GM12878 (cell line): ENCODE data around the gene NFAT5. TPM values are rescaled to one million over a fixed set of nuclear protein-coding genes. Genes with fewer than 3 reads are reported as not detected.

Experiments
- ATAC-seq: fragments of 200-7000 bp; cut with Tn5 transposase; 3 replicates; pipeline ENCODE4 v1.9.1; 2020; ENCODE audit warnings: mild to moderate bottlenecking, moderate library complexity
- BruUV-seq: library from RNA; stranded (reverse); fragments of 400-500 nt; replicated peaks from 2 replicates; lab custom pipeline; 2021; lab: Mats Ljungman, UMichigan
- CTCF ChIA-PET: fragments of 300-600 bp; sonication (Branson Sonifier 250); formaldehyde crosslinking; extraction: SDS; loops from one replicate; lab custom pipeline; 2021; ENCODE audit warnings: inconsistent platforms; lab: Yijun Ruan, JAX
- POLR2A ChIA-PET: fragments of 350-600 bp; formaldehyde crosslinking; extraction: SDS; loops from one replicate; lab custom pipeline; 2021; ENCODE audit warnings: inconsistent platforms; lab: Charles Lee
- RAD21 ChIA-PET: fragments of 300-600 bp; sonication (Branson Sonifier 250); formaldehyde crosslinking; loops from one replicate; lab custom pipeline; 2023; ENCODE audit warnings: antibody characterized with exemption; ENCODE audit not compliant: unreplicated experiment; lab: Charles Lee
- SMC1A ChIA-PET: fragments of 300-600 bp; sonication (Branson Sonifier 250); formaldehyde crosslinking; loops from one replicate; lab custom pipeline; 2023; ENCODE audit not compliant: unreplicated experiment, uncharacterized antibody; lab: Charles Lee
- DNase-seq: peaks from one replicate; pipeline ENCODE4 v3.0.0-alpha.2; 2011; ENCODE audit warnings: low read depth, low spot score
- FAIRE-seq: peaks from 3 replicates; lab custom pipeline; 2011; peaks lifted over from hg19 to GRCh38; lab: Jason Lieb, UNC
- H2AFZ ChIP-seq: 2 replicates; pipeline ENCODE4 v1.6.0; 2011; ENCODE audit warnings: low read depth, low read length, control low read depth; ENCODE audit not compliant: control insufficient read depth
- H3K27ac ChIP-seq: 2 replicates; pipeline ENCODE4 v1.5.1; 2011; ENCODE audit warnings: control low read depth; ENCODE audit not compliant: control insufficient read depth, insufficient read depth
- H3K27me3 ChIP-seq, 2 experiments: replicated peaks in 1 of 2; 2 replicates each; pipeline versions ENCODE4 v1.6.0 to v1.6.1; 2011; ENCODE audit warnings: low read length in 1 of 2; ENCODE audit not compliant: control insufficient read depth in 2 of 2, insufficient read depth in 2 of 2
- H3K36me3 ChIP-seq, 2 experiments: 2 replicates each; pipeline ENCODE4 v1.5.1; 2011; ENCODE audit warnings: low read length in 1 of 2; ENCODE audit not compliant: control insufficient read depth in 2 of 2, insufficient read depth in 2 of 2
- H3K4me1 ChIP-seq: 2 replicates; pipeline ENCODE4 v1.6.1; 2011; ENCODE audit warnings: mild to moderate bottlenecking, low read length, moderate library complexity, mixed read lengths; ENCODE audit not compliant: control insufficient read depth, insufficient read depth
- H3K4me2 ChIP-seq: 2 replicates; pipeline ENCODE4 v1.6.0; 2011; ENCODE audit warnings: control low read depth; ENCODE audit not compliant: control insufficient read depth, insufficient read depth
- H3K4me3 ChIP-seq: fragments of 200-600 bp; sonication (generic); 2 replicates; pipeline ENCODE4 v1.5.1; 2016
- H3K79me2 ChIP-seq: 2 replicates; pipeline ENCODE4 v1.6.0; 2011; ENCODE audit warnings: low read length; ENCODE audit not compliant: control insufficient read depth, insufficient read depth
- H3K9ac ChIP-seq: 2 replicates; pipeline ENCODE4 v1.8.0; 2011; ENCODE audit warnings: low read length, control low read depth, mixed read lengths; ENCODE audit not compliant: control insufficient read depth, insufficient read depth
- H3K9me3 ChIP-seq: replicated peaks from 3 replicates; pipeline ENCODE4 v1.5.1; 2011; ENCODE audit warnings: mild to moderate bottlenecking, low read length; ENCODE audit not compliant: control insufficient read depth, insufficient read depth
- H4K20me1 ChIP-seq: 2 replicates; pipeline ENCODE4 v1.6.0; 2011; ENCODE audit not compliant: control insufficient read depth, insufficient read depth
- BACH1 ChIP-seq: fragments of 450-650 bp; IDR thresholded peaks from 2 replicates; pipeline ENCODE4 v1.6.1; 2017; ENCODE audit warnings: mild to moderate bottlenecking, borderline replicate concordance
- BHLHE40 ChIP-seq, 2 experiments: fragments of 450-650 bp in 1 of 2; IDR thresholded peaks; 2 replicates each; pipeline ENCODE4 v1.6.1; 2011 to 2017; ENCODE audit warnings: low read depth in 2 of 2, borderline replicate concordance in 1 of 2, improper control_type of control experiment in 1 of 2, low read length in 1 of 2, mild to moderate bottlenecking in 1 of 2
- CHD1 ChIP-seq: IDR thresholded peaks from 2 replicates; pipeline ENCODE4 v1.6.1; 2012; ENCODE audit warnings: low read depth, low read length, improper control_type of control experiment
- DPF2 ChIP-seq: fragments of 450-650 bp; IDR thresholded peaks from 2 replicates; pipeline ENCODE4 v1.6.1; 2017; ENCODE audit warnings: mild to moderate bottlenecking
- EGR1 ChIP-seq, 2 experiments: IDR thresholded peaks; 1 replicate in 1 of 2; 2 replicates in 1 of 2; pipeline ENCODE4 v1.6.1; 2011 to 2012; ENCODE audit warnings: low read depth in 2 of 2, low read length in 2 of 2, borderline replicate concordance in 1 of 2, mild to moderate bottlenecking in 1 of 2, moderate library complexity in 1 of 2
- FOS ChIP-seq: IDR thresholded peaks from 3 replicates; pipeline ENCODE4 v1.6.1; 2011; ENCODE audit warnings: borderline replicate concordance; ENCODE audit not compliant: insufficient read length; ENCODE audit errors: extremely low read depth
- GATAD2B ChIP-seq: fragments of 450-650 bp; conservative IDR thresholded peaks from 2 replicates; pipeline ENCODE4 v1.6.1; 2017; ENCODE audit warnings: low read depth, mild to moderate bottlenecking, moderate library complexity
- LARP7 ChIP-seq: fragments of 450-650 bp; IDR thresholded peaks from 2 replicates; pipeline ENCODE4 v1.6.1; 2017; ENCODE audit warnings: mild to moderate bottlenecking
- MTA2 ChIP-seq: fragments of 450-650 bp; IDR thresholded peaks from 2 replicates; pipeline ENCODE4 v1.6.1; 2016; ENCODE audit warnings: low read depth, mild to moderate bottlenecking, moderate library complexity
- MXI1 ChIP-seq: fragments of 150-350 bp; IDR thresholded peaks from 2 replicates; pipeline ENCODE4 v1.6.1; 2011; ENCODE audit warnings: low read depth, mild to moderate bottlenecking, inconsistent platforms, low read length, improper control_type of control experiment
- MYC ChIP-seq: IDR thresholded peaks from 2 replicates; pipeline ENCODE4 v1.6.1; 2011; ENCODE audit warnings: mild to moderate bottlenecking, low read length, moderate library complexity, inconsistent platforms; ENCODE audit not compliant: insufficient read depth, insufficient replicate concordance, insufficient read length, severe bottlenecking
- NR2F1 ChIP-seq: fragments of 450-650 bp; conservative IDR thresholded peaks from 2 replicates; pipeline ENCODE4 v1.6.1; 2017; ENCODE audit warnings: mild to moderate bottlenecking
- PML ChIP-seq: IDR thresholded peaks from 2 replicates; pipeline ENCODE4 v1.6.1; 2012; ENCODE audit warnings: low read length, inconsistent platforms
- POU2F2 ChIP-seq: IDR thresholded peaks from 3 replicates; pipeline ENCODE4 v1.6.1; 2011; ENCODE audit warnings: low read depth, mild to moderate bottlenecking, low read length, borderline replicate concordance
- SMAD5 ChIP-seq: IDR thresholded peaks from 2 replicates; pipeline ENCODE4 v1.6.1; 2016; ENCODE audit warnings: antibody characterized with exemption, low read depth
- YY1 ChIP-seq: IDR thresholded peaks from 2 replicates; pipeline ENCODE4 v1.6.1; 2011; ENCODE audit warnings: low read depth, mild to moderate bottlenecking, low read length
- ZNF207 ChIP-seq: fragments of 450-650 bp; IDR thresholded peaks from 2 replicates; pipeline ENCODE4 v1.6.1; 2014; ENCODE audit warnings: antibody characterized with exemption, mild to moderate bottlenecking, borderline replicate concordance
- WGBS: methylation state at CpG from one replicate; pipeline ENCODE4 v1.1.6; 2016; ENCODE audit warnings: low lambda C conversion rate; ENCODE audit not compliant: insufficient replicate concordance, insufficient coverage; ENCODE audit errors: missing lambda C conversion rate; 5-methylcytosine and 5-hydroxymethylcytosine counted together
- in situ Hi-C: fragments of 300-500 bp; cut with MboI; formaldehyde crosslinking; loops from 9 replicates; pipeline ENCODE4 v1.14.3; 2018; ENCODE audit warnings: mixed read lengths
- intact Hi-C: fragments of 100-400 bp; cut with micrococcal nuclease; formaldehyde crosslinking; loops from one replicate; pipeline ENCODE4 v1.14.2; 2022; ENCODE audit not compliant: unreplicated experiment
- polyA plus RNA-seq, 11 experiments: library from polyadenylated mRNA; depleted of rRNA in 4 of 11; unstranded in 6 of 11; stranded (reverse) in 5 of 11; fragments of >200 nt; fragmentation: Nextera tagmentation in 4 of 11; fragmentation: Illumina TruSeq in 1 of 11; extraction: Ambion mirVana in 4 of 11; extraction: Trizol in 1 of 11; gene quantifications; 1 replicate in 1 of 11; 2 replicates in 10 of 11; pipeline versions ENCODE4 v1.2.1 to v1.2.3, GENCODE V29; 2011 to 2016; ENCODE audit warnings: inconsistent platforms in 2 of 11, missing spikeins in 2 of 11, low read depth in 1 of 11
- total RNA-seq, 4 experiments: library from RNA; depleted of rRNA in 3 of 4; stranded (reverse); fragments of >200 nt in 3 of 4; fragmentation: Illumina TruSeq in 1 of 4; extraction: Trizol in 1 of 4; gene quantifications; 2 replicates each; pipeline versions ENCODE4 v1.2.1 to v1.2.3, GENCODE V29; 2013 to 2021
- TF ChIP-seq, protein P1 (sequence below): fragments of 450-650 bp; conservative IDR thresholded peaks from 2 replicates; pipeline ENCODE4 v1.6.1; 2017; ENCODE audit warnings: mild to moderate bottlenecking, moderate library complexity

The NFAT5 gene
- total and polyA plus RNA-seq, 10 of the 15 experiments (the other 5 are each of a cell fraction or from before 2014, with no cell fraction given): 0.58 to 31.5 (median 12.7) TPM

DNA sequence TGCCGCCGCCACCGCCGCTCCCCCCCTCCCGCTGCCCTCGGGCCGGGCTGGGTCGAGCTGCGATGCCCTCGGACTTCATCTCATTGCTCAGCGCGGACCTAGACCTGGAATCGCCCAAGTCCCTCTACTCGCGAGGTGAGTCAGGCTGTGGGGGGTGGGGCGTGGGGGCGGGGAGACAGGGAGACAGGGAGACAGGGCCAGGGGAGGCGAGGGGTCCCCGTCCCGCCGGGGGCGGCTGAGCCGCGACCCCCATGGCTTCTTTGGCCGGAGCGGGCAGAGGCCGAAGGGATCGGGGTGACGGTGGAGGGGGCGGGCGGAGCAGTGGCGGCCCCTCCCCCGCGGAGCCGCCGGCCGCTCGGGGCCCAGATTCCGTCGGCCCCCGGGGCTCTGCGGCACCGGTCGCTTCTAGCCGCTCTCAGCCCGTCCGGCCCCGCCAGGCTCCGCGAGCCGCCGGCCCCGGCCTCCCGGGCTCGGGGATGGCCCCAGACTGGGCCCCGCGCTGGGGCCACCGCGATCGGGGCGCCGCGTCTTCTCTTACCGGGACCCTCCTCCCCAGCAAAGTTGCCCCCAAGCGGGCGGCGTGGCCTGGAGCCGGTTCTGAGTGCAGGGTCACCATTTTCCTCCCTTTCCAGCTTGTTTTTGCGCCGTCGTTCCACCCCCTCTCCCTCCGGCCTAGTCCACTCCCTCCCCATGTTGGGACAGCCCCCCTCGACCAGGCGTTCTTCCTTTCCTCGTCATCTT, 644 bp downstream of the NFAT5 start:
- 1% methylated on average over 46 of the region's 75 CpGs for WGBS
- Histone ChIP-seq H3K4me1 (no peaks in the 10 kb centered on the region; the same call in 1 of the 2 replicates), H2AFZ (peak overlapping the region; percentile 82), H3K4me2 (no peak overlapping the region; the same call in 1 of the 2 replicates), H3K9me3 (no peaks in the 10 kb centered on the region), H3K36me3 (0 out of 4 replicates have a peak, but pooled peaks cover 0 to 3% of the 10 kb centered on the region in 2 experiments), H3K79me2 (peaks cover 67% of the 10 kb centered on the region), H3K27me3 (no peaks in the 10 kb centered on the region), H3K4me3 (peak overlapping the region; percentile 97), H3K27ac (peak overlapping the region; percentile 92), H4K20me1 (no peaks in the 10 kb centered on the region), H3K9ac (peak overlapping the region; percentile 84)
- ChIA-PET POLR2A (interaction anchor here (1.1 kb wide), 1 partner anchor 45 kb away, joined by 4 read pairs; no protein-coding TSS in a partner anchor), CTCF (interaction anchor here (1.3 to 3.7 kb wide), 2 partner anchors 170 to 188 kb away, joined by 3 to 36 read pairs; no protein-coding TSS in a partner anchor), SMC1A (interaction anchor here (0.7 to 3.8 kb wide), 4 partner anchors 46 to 199 kb away, joined by 3 to 16 read pairs (median 5); no protein-coding TSS in a partner anchor), RAD21 (interaction anchor here (0.6 kb wide), 1 partner anchor 188 kb away, joined by 4 read pairs; the partner anchor contains the start of gene NOB1)
- no TSS peak for BruUV-seq
- in situ Hi-C loops: no loop called here
- intact Hi-C loops: loop anchor here (10.0 kb wide), 1 partner anchor 868 kb away; the partner anchor contains the start of gene ST3GAL2
- peak; percentile 54 for ATAC-seq
- FAIRE-seq: no peak
- no peak for DNase-seq
- TF ChIP-seq ZNF207 (peak; percentile 50; the same call in 1 of the 2 replicates), MTA2 (no peak), LARP7 (peak; percentile 89), YY1 (peak; percentile 39; the same call in 1 of the 2 replicates), SMAD5 (no peak), FOS (no peak), CHD1 (0 out of 2 replicates have a peak, but pooled peaks have one; percentile 33), BACH1 (peak; percentile 61), PML (no peak), MXI1 (no peak), EGR1 (IDR thresholded peaks at IDR 0.05; ENCODE audit: borderline replicate concordance in 1 of 2, low read depth in 2 of 2, low read length in 2 of 2) (peak in 1 of 2 experiments; percentile 16; a peak in 1 of 3 replicates), DPF2 (peak; percentile 42), MYC (no peak), GATAD2B (peak; percentile 53), POU2F2 (no peak), NR2F1 (0 out of 2 replicates have a peak, but pooled peaks have one; percentile 15), BHLHE40 (IDR thresholded peaks at IDR 0.05; ENCODE audit: borderline replicate concordance in 1 of 2, low read depth in 2 of 2, low read length in 1 of 2) (0 out of 4 replicates have a peak, but pooled peaks of 1 of the 2 experiments have one; percentile 28)
- TF ChIP-seq, protein P1, sequence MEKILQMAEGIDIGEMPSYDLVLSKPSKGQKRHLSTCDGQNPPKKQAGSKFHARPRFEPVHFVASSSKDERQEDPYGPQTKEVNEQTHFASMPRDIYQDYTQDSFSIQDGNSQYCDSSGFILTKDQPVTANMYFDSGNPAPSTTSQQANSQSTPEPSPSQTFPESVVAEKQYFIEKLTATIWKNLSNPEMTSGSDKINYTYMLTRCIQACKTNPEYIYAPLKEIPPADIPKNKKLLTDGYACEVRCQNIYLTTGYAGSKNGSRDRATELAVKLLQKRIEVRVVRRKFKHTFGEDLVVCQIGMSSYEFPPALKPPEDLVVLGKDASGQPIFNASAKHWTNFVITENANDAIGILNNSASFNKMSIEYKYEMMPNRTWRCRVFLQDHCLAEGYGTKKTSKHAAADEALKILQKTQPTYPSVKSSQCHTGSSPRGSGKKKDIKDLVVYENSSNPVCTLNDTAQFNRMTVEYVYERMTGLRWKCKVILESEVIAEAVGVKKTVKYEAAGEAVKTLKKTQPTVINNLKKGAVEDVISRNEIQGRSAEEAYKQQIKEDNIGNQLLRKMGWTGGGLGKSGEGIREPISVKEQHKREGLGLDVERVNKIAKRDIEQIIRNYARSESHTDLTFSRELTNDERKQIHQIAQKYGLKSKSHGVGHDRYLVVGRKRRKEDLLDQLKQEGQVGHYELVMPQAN: peak; percentile 50; the same call in 1 of the 2 replicates
